ENCODE measurements around the gene PRR36.

The PRR36 gene

DNA sequence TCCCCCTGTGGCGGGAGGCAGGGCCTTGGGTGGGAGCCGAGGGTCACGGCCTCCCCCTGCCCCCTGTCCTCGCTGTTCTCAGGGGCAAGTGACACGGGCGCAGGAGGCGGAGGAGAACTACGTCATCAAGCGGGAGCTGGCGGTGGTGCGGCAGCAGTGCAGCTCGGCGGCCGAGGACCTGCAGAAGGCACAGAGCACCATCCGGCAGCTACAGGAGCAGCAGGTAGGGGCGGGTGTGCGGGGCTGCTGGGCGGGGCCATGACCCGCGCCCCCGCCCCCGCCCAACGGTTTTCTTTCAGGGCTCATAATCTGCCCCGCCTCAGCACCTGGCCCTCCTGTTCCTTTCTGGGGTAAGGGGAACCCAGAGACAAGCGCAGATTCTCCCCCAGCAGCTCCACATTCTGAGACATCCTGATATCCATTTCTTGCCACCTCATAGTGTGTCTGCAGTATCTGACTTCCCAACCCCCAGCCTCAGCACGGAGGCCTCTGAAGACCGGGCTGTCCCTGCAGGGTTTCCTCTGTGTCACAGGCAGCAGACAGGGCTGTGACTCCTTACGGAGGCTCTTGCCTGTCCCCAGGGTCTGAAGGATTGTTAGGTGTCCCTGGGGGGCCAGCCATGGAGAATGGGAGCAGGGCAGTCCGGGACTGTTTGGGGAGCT is 15.9 kb downstream of the PRR36 start:
- DNase-seq, result no peak

DNA sequence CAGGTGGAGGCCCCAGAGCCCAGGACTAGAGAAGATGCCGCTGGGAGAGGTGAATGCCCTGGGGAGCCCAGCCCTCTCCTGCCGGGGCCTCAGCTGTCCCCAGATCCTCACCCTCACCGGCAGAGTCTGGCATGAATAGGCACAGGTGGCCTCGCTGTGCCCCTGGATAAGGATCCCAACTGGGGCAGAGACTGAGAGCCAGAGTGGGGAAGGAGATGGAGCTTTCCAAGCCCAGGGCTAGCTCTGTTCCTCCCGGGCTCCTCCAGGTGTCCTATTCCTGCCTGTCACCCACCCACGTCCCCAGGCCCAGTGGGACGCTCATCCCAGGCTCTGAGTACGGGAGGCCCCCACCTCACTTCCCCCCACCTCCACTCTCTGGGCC is 16.5 kb downstream of the PRR36 start:
- DNase-seq, result no peak

DNA sequence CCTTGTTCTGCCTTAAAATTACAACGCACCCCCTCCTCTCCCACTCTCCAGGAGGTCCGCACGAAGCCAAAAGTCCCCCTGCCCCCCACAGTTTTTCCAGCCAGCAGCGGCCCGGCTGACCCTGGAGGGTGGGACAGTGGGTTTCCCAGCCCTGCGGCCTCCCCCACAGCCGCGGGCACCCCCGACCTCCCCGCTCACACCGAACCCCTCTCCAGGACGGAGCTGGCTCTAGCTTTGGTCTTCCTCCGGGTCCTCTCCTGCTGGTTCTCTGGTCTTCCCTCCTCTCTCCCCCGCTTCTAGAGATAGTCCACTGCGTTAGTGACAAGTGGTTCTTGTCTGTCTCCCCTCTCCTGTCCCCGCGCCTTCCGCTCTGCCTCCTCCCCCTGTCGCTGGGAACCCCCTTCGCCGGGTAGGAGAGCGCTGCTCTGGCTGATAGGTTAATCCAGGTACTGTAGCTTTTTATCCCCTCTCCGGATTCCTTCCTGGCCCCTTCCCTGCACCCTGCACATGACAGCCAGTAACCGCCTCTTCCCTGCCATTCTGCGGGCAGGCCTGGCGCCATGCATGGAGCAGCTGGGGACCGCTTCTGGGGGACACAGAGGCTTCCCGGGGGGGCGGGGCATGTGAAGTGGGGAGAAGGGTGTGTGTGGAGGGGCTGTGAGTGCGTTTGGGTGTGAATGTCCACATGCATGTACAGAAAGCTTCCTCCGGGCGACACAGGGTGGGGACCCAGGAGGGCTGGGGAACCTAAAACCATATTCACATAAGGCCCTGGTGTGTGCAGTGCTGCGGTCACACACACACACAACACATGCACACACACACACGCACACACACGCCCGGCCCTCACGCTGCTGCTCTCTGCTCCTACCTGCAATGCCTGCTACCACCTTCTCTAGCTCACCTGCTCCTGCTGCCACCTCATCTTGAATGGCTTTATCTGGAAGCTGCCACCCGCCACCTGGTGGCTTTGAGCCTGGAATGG is 17.2 kb downstream of the PRR36 start:
- DNase-seq, result no peak

DNA sequence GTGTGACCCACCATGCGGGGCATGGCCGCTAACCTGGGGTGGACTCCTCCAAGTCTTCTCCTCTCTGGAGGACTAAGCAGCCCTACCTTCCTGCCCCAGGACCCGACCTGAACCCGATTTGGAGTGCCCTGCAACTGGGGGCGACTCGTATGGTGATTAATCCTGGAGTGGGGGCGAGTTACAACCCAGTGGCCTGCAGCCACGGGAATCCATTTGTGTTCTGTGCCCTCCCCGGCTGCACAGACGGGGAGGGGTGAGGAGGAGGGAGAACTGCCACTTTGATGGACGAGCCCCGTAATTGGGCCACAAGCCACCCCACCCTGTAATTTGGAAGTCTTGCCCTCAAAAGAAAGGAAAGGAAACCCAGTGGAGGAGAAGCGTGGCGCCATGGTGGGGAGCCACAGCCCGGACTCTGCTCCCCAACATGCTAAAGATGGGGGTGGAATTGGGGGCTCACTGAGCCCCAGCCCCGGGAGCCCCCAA is 18.0 kb downstream of the PRR36 start:
- DNase-seq, result no peak

DNA sequence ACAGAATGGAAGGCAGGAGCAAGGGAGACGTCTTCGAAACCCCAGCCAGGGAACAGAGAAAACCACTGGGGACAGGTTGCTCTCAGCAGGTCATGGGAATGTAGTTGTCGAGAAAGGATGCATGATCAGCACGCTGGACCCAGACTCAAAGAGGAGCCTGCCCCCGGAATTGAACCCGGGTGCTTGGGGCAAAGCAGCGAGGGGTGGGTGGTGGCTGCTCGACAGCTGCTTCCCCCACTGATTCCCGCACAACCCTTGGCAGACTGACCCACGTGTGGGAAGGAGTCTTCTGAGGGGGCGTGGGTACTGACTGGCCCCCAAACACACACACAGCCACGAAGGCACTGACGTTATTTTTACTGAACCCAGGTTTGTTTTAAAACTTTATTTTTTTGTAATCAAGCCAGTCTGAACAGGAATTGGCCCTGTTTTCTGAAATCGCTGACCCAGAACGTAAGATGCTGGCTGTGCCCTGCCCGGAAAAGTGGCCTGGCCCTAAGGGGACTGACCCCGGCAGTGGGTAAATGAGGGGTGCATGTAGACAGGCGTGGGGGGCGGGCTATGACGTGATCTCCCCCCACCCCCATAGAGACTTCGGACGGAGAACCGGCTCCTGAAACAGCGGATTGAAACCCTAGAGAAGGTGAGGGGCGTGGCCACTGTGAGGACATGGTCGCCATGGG is 18.6 kb downstream of the PRR36 start:
- no peak for DNase-seq

DNA sequence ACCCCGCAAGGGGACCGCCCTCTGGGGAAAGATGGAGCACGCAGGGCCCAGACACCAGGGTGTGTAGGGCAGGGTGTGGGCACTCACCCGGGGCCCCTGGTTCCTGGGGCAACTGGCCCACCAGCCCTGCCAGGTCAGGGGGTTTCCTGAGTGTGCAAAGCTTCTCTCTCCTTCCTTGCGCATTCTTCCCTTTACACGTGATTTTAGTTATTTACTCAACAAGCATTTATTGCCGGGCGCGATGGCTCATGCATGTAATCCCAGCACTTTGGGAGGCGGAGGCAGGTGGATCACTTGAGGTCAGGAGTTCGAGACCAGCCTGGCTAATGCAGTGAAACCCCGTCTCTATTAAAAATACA is 20.4 kb downstream of the PRR36 start:
- DNase-seq, result no peak

DNA sequence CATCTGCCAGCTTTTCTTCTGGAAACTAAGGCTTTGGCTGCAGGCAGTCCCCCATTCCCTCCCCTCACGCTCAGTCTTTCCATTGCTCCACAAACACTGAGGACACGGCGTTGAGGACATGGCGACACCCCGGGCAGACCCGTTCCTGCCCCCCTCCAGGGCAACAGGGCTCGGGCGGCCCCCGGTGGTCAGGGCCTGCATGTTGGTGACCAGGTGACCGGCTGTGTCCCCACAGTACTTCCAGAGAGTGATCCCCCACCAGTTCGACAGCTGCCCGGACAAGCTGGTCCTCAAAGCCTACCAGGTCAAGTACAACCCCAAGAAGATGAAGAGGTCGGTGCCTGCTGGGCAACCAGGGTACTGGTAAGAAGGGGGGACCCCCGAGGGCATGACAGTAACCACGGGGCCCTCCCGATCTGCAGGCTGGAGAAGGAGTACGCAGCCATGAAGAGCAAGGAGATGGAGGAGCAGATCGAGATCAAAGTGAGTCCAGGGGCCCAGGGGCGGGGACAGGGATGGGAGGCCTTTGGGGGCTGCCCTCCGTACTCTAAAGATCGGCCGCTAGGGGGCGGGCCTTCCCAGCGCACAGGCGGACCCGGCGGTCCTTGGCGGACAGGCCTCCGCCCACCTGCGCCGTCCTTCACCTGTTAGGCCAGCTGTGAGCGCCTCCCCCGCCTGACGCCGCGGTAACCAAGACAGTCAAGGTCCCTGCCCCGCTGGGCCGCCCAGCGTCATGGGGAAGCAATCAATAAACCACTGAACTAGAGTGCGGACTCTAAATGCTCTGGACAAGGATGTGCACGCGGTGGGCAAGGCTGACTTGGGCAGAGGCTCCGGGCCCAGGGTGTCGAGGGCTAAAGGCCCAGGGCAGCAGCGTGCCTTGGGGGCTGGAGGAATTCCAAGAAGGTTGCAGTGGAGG is 21.1 kb downstream of the PRR36 start:
- peak; percentile 36 to 72 for DNase-seq

DNA sequence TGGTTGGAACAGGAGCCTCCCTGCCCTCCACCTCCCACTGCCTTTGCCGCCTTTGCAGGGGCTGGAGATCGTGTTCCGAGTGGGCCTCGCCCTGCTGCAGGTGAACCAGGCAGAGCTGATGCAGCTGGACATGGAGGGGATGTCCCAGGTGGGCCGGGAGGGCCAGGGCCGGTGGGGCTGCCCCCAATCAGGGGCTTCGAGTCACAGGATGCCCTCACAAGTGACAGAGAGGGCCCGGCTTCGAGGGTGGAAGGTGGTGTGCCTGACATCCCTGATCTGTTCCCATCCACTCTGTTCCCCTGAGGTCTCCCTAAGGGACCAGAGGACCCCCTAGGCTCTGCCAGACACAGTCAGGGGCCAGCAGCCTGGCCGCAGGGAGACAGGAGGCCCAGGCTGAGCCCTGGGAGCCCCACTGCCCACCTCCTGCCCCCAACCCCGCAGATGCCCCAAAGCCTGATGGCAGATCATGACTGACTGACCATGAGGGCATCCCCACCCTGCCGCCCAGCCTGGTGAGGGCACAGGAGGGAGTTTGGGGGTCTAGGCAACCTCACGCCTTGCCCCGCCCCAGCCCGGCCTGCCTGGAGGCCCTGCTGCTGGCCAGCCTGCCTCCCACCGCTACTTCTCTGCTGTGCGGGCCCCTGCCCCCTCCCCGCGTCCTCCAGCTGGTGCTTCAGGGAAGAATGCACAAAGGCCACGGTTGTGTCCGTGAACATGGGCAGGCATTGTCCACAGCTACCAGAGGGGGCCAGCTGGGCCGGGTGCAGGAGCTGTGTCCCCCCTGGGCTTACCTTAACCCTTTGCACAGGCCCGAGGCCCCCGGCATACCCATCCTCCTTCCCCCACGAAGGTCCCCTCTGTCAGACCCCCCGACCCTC is 22.3 kb downstream of the PRR36 start:
- DNase-seq, result no peak

DNA sequence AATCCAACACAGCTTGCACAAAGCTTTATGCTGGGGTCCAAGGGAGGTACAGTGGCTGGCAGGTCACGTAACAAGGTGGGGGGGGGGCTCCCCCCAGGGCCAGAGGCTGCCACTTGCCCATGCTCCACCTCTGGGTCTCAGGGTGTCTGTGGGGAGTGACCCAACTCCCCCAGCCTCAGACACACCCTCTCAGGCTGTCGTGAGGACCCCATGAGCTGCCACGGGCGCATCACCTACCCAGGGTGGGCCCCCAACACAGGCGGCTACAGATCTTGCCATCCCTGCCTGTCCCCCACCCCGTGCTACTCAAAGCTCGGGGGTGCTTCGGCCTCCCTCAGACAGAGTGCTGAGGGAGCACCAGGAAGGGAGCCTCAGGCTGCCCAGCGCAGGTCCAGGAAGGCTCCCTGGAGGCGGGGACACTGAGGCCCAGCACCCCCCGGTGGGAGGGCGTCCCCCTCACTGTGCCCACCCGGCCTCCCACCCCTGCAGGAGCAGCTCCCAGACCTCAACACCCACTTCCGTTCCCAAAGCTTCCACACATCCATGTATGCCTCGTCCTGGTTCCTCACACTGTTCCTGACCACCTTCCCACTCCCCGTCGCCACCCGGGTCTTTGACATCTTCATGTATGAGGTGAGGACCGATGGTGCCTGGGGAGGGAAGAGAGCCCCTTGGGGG is 23.1 kb downstream of the PRR36 start:
- DNase-seq, result no peak

DNA sequence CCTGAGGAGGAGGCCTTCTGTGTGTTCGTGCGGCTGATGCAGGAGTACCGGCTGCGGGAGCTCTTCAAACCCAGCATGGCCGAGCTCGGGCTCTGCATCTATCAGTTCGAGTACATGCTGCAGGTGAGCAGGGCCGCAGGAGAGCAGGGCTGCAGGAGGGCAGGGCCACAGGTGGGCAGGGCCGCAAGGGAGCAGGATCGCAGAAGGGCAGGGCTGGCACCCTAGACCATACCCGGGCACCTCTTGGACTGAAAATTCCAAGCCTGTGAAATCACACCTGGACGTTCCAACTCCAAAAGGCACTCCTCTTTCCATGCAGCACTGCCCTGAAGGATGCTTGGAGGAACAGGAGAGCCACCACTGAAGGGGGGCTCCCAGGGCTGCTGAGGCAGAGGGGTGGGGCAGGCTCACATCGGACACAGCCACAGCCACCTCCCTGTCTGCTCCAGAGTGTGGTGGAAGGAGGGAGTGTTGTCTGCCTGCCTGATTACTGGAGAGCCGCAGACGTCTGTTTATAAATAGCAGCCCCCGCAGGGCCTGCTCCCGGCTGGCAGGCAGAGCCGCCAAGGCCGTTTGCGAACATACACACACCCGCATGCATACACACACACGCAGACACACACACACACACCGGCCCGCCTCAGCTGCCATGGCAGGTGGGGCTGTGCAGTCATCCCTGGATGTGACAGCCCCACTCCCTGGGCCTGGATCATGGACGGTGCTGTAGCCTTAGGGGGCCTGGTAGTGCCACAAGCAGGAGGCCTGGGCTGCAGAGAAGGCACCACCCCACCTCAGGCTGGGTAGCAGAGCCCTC is 24.0 kb downstream of the PRR36 start:
- no peak for DNase-seq

DNA sequence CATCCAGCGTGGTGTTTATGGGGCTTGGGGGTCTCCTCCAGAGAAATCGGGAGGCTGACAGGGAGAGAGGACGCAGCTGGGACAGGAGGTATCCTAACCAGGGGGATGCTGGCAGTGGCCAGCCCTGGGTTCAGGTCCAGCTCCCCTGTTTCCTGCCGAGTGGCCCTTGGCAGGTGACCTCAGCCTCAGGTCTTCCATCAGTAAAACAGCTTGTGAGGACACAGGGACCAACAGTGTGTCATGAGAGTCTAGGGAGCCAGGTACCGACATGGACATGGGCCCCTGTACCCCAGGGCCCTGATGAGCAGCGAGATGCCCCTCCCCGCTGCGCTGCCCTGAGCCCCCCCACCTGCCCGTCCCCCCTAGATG is 24.6 kb downstream of the PRR36 start:
- DNase-seq, result no peak

DNA sequence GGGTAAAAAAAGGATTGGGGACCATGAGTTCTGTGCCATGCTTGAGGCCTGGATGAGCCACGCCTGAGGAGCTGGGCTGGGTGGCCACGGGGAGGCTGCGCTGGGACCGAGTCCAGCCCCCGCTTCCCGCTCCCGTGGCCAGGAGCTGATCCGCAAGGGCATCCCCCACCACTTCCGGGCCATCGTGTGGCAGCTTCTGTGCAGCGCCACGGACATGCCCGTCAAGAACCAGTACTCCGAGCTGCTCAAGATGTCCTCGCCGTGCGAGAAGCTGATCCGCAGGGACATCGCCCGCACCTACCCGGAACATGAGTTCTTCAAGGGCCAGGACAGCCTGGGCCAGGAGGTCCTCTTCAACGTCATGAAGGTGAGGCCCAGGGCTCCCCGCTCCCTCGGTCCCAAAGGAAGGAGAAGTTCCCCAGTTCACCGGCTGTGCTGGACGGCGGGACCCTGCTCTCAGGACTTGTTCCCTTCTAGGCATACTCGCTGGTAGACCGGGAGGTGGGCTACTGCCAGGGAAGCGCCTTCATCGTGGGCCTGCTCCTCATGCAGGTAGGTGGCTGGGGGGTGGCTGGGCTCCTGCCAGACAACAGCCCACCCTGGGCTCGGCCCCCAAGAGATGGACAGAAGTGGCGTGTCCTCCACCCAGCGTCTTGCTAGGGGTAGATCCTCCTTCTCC is 25.3 kb downstream of the PRR36 start:
- no peak for DNase-seq

DNA sequence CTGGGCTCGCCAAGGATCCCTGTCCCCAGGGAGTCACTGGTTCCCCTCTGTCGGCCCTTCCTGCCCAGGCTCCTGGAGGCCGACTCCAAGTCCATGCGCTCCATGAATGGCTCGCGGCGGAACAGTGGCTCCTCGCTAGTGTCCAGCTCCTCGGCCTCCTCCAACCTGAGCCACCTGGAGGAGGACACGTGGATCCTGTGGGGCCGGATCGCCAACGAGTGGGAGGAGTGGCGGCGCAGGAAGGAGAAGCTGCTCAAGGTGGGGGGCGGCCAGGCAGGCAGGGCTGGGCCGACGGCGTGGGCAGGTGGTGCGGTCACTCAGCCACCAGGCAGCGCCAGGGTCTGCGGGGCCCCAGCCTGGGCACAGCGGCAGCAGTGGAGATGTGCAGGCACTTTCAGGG is 26.5 kb downstream of the PRR36 start:
- DNase-seq, result no peak

DNA sequence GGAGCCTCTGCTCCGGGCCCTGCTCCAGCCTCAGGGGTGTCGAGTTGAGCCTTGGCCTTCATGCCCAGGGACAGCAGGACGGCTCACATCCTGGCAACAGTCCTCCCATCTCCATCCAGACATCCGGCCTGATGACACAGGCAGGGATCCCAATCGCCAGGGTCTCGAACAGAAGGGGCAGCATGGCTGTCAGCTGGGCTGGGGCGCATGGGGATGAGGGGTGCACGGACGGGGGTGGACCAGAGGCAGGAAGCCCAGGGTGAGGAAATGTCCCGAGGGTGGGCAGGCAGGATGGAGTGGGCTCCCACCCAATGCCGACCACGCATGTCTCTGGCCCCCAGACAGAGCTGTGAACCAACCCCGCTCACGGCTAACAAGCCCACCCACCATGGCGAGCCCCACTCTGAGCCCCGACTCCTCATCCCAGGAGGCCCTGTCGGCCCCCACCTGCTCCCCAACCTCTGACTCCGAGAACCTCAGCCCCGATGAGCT is 28.0 kb downstream of the PRR36 start:
- DNase-seq, result no peak

DNA sequence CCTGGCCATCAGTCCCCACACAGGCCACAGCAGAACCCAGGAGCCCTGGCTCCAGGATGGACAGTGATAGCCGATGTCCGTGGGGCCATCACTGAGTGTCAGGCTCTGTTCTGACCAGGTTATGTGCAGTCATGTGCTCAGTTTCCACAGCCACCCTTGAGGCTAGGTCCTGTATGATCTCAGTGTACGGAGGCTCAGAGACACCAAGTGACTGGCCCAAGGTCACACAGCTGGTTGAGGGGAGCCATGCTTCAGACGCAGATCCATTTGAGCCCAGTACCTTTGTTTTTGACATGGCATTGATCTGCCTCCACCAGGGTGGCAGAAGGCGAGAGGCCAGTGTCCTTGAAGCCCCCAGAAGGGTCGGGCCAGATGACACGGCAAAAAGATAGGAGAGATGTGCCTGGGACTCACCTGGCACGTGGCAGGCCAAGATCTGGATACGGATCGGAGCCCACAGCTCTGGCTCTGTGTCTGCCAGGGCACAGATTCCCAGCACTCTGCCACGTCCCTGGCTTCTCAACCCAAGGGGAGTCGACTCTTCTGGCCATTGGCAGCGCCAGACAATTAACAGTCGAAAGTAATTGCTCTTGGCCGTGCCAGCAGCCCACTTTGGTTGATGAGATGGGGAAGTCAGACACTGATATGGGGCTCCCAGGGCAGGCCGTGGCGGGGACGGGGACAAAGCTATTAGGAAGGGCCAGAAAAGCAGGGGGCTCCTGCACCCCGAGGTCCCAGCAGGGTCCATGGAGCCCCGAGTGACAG is 28.6 kb downstream of the PRR36 start:
- DNase-seq, result no peak

DNA sequence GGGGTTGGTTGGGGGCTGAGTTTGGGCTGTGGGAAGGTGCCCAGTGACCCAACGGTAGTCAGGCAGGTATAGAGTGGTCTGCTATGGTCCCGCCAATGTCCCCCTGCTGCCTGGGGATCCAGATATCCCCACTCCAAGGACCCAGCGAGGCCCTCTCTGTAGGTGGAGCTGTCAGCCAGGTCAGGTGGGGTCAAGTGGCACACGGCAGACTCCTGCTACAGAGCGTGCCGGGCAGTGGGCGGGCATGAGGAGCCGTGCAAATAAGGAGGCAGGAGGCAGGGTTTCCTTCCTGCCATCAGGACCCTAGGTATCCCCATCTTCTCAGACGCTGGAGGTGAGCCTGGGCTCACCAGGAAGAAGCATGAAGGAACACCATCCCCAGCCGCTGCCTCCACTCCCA is 29.2 kb downstream of the PRR36 start:
- no peak for DNase-seq

DNA sequence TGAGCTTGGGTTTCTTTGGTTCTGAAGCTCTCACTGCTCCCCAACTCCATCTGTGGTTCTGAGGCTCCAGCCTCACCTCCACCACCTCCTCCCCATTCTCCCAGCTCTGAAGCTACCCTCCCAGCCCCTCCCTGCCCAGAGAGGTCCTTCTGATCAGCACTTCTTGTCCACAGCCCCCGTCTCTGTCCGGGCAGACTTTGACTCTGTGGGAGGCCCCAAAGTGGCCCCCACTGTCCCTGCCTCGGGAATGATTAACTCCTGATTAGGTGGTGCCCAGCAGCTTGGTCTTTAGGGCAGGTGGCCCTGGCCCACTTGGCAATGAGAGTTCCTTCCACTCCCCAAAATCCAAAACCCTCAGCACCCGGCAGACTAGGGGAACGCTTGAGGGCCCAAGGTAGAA is 29.8 kb downstream of the PRR36 start:
- no peak for DNase-seq

DNA sequence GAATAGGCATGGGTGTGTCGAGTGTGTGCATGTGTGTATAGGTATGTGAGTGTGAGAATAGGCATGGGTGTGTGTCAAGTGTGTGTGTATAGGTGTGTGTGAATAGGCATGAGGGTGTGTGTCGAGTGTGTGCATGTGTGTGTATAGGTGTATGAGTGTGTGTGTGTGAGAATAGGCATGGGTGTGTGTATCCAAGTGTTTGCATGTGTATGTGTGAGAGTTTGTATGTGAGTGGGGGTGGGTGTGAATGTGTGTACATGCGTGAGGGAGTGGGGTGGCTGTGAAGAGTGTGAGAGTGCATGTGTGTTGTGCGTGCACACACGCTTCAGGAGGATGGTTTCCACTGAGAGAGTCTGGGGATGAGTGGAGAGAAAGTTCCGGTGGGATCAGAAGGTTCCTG is 30.7 kb downstream of the PRR36 start:
- DNase-seq, result no peak

All from Kasumi-1 (cell line).